GM23338 (cell line): ENCODE results near the gene FGD3. TPM values are rescaled to one million over a fixed set of nuclear protein-coding genes. Genes with fewer than 3 reads are reported as not detected.

Source experiments
- ATAC-seq: fragments of 200-7000 bp; cut with Tn5 transposase; 3 replicates; pipeline ENCODE4 v1.9.1; 2020
- DNase-seq: peaks from one replicate; pipeline ENCODE4 v3.0.0-alpha.2; 2015; ENCODE audit warnings: low spot score
- H2AFZ ChIP-seq: fragments of 200-600 bp; sonication (generic); 2 replicates; pipeline ENCODE4 v1.8.0; 2016; ENCODE audit warnings: antibody characterized with exemption, mild to moderate bottlenecking, moderate library complexity
- H3F3A ChIP-seq: fragments of 200-600 bp; sonication (generic); replicated peaks from 2 replicates; pipeline ENCODE4 v1.8.0; 2017; ENCODE audit warnings: antibody characterized with exemption, mixed run types, low read depth
- H3K27ac ChIP-seq: fragments of 200-600 bp; sonication (generic); 2 replicates; pipeline ENCODE4 v1.6.1; 2016; ENCODE audit warnings: low read depth
- H3K27me3 ChIP-seq: fragments of 200-600 bp; sonication (generic); 2 replicates; pipeline ENCODE4 v1.8.0; 2016; ENCODE audit warnings: mild to moderate bottlenecking, mixed run types, moderate library complexity; ENCODE audit not compliant: insufficient read depth
- H3K36me3 ChIP-seq: fragments of 200-600 bp; sonication (generic); 2 replicates; pipeline ENCODE4 v1.8.0; 2016; ENCODE audit warnings: mild to moderate bottlenecking; ENCODE audit not compliant: insufficient read depth
- H3K4me1 ChIP-seq: fragments of 200-600 bp; sonication (generic); 2 replicates; pipeline ENCODE4 v1.8.0; 2016; ENCODE audit warnings: mild to moderate bottlenecking, moderate library complexity; ENCODE audit not compliant: insufficient read depth
- H3K4me2 ChIP-seq: fragments of 200-600 bp; sonication (generic); 2 replicates; pipeline ENCODE4 v1.7.1; 2017; ENCODE audit warnings: mixed run types
- H3K4me3 ChIP-seq: fragments of 200-600 bp; sonication (generic); 2 replicates; pipeline ENCODE4 v1.6.1; 2016; ENCODE audit warnings: mixed run types
- H3K79me2 ChIP-seq: fragments of 200-600 bp; sonication (generic); replicated peaks from 2 replicates; pipeline ENCODE4 v1.8.0; 2017; ENCODE audit warnings: mild to moderate bottlenecking; ENCODE audit not compliant: insufficient read depth
- H3K9me2 ChIP-seq: fragments of 200-600 bp; sonication (generic); 2 replicates; pipeline ENCODE4 v1.8.0; 2017; ENCODE audit not compliant: insufficient read depth
- H4K20me1 ChIP-seq: fragments of 200-600 bp; sonication (generic); replicated peaks from 2 replicates; pipeline ENCODE4 v1.8.0; 2017; ENCODE audit warnings: mild to moderate bottlenecking; ENCODE audit not compliant: insufficient read depth
- H3K27ac Mint-ChIP-seq: 2 replicates; pipeline ENCODE4 v1.8.0; 2020; ENCODE audit warnings: inconsistent platforms, mild to moderate bottlenecking, moderate library complexity, mixed read lengths
- H3K27me3 Mint-ChIP-seq: 3 replicates; pipeline ENCODE4 v1.8.0; 2022; ENCODE audit warnings: low read depth, mild to moderate bottlenecking, moderate library complexity, mixed read lengths, inconsistent platforms; ENCODE audit not compliant: insufficient read depth, poor library complexity
- H3K36me3 Mint-ChIP-seq: 3 replicates; pipeline ENCODE4 v1.8.0; 2021; ENCODE audit warnings: low read depth, mild to moderate bottlenecking, inconsistent platforms, moderate library complexity, mixed read lengths
- H3K4me1 Mint-ChIP-seq: 3 replicates; pipeline ENCODE4 v1.8.0; 2020; ENCODE audit warnings: mild to moderate bottlenecking, inconsistent platforms, mixed read lengths
- H3K4me3 Mint-ChIP-seq: 3 replicates; pipeline ENCODE4 v1.8.0; 2021; ENCODE audit warnings: moderate library complexity, mild to moderate bottlenecking, inconsistent platforms, mixed read lengths
- H3K9me3 Mint-ChIP-seq: 3 replicates; pipeline ENCODE4 v1.8.0; 2020; ENCODE audit warnings: moderate library complexity, mild to moderate bottlenecking, inconsistent platforms, mixed read lengths
- CREB1 ChIP-seq: fragments of 250-450 bp; sonication (Bioruptor Pico); IDR thresholded peaks from 2 replicates; pipeline ENCODE4 v1.5.0; 2020; ENCODE audit warnings: low read depth, mild to moderate bottlenecking, moderate library complexity
- CTCF ChIP-seq, 2 experiments: fragments of 200-600 bp in 1 of 2; sonication (generic) in 1 of 2; conservative IDR thresholded peaks; 2 replicates each; pipeline versions ENCODE4 v1.5.1 to v1.6.1; 2016 to 2017; ENCODE audit warnings: antibody characterized with exemption in 2 of 2, low read depth in 2 of 2, mild to moderate bottlenecking in 2 of 2, moderate library complexity in 1 of 2
- ETS1 ChIP-seq: IDR thresholded peaks from 2 replicates; pipeline ENCODE4 v1.6.1; 2016; ENCODE audit warnings: antibody characterized with exemption
- EZH2 ChIP-seq: fragments of 200-600 bp; sonication (generic); IDR thresholded peaks from one replicate; pipeline ENCODE4 v1.8.0; 2017; ENCODE audit warnings: antibody characterized with exemption, mild to moderate bottlenecking, low read depth; ENCODE audit not compliant: unreplicated experiment
- EZH2phosphoT487 ChIP-seq: fragments of 200-600 bp; sonication (generic); IDR thresholded peaks from one replicate; pipeline ENCODE4 v1.8.1; 2018; ENCODE audit warnings: antibody characterized with exemption; ENCODE audit not compliant: unreplicated experiment
- JUNB ChIP-seq: IDR thresholded peaks from one replicate; pipeline ENCODE4 v1.6.1; 2016; ENCODE audit warnings: antibody characterized with exemption; ENCODE audit not compliant: unreplicated experiment
- POLR2AphosphoS5 ChIP-seq: IDR thresholded peaks from 2 replicates; pipeline ENCODE4 v1.6.1; 2016; ENCODE audit warnings: antibody characterized with exemption, low read depth
- REST ChIP-seq: IDR thresholded peaks from one replicate; pipeline ENCODE4 v1.6.1; 2018; ENCODE audit warnings: antibody characterized with exemption; ENCODE audit not compliant: unreplicated experiment
- STAT1 ChIP-seq: IDR thresholded peaks from one replicate; pipeline ENCODE4 v1.6.1; 2016; ENCODE audit warnings: antibody characterized with exemption; ENCODE audit not compliant: unreplicated experiment
- ZNF114 ChIP-seq: fragments of 250-450 bp; sonication (Bioruptor Pico); IDR thresholded peaks from 2 replicates; pipeline ENCODE4 v1.5.0; 2020; ENCODE audit warnings: mild to moderate bottlenecking, moderate library complexity
- ZNF331 ChIP-seq: fragments of 250-450 bp; sonication (Bioruptor Pico); IDR thresholded peaks from 2 replicates; pipeline ENCODE4 v1.5.0; 2020; ENCODE audit warnings: low read depth, mild to moderate bottlenecking, moderate library complexity
- polyA plus RNA-seq: library from polyadenylated mRNA; unstranded; fragments of >200 nt; fragmentation: Nextera tagmentation; extraction: Ambion mirVana; gene quantifications from 2 replicates; pipeline ENCODE4 v1.2.1, GENCODE V29; 2016
- total RNA-seq: library from RNA; depleted of rRNA; stranded (reverse); fragments of >200 nt; shearing (Covaris generic); gene quantifications from 2 replicates; pipeline ENCODE4 v1.2.3, GENCODE V29; 2014

Gene FGD3
- total and polyA plus RNA-seq, 2 experiments from 2014 or later: 0.95 to 1.7 TPM

GRCh38 chr9:93039456-93039855 is 92.1 kb downstream of the FGD3 start:
- Histone ChIP-seq H4K20me1 (no peaks in the 10 kb centered on the region), H3K27ac (no peak overlapping the region), H3K79me2 (no peaks in the 10 kb centered on the region), H3K9me2 (0 out of 2 replicates have a peak, but pooled peaks cover 4% of the 10 kb centered on the region), H3K4me1 (no peaks in the 10 kb centered on the region), H3K4me3 (no peak overlapping the region), H3K27me3 (no peaks in the 10 kb centered on the region), H3K36me3 (no peaks in the 10 kb centered on the region; the same call in 1 of the 2 replicates), H3F3A (no peaks in the 10 kb centered on the region), H2AFZ (no peak overlapping the region), H3K4me2 (no peak overlapping the region)
- Mint-ChIP-seq H3K9me3 (0 out of 3 replicates have a peak, but pooled peaks cover 6% of the 10 kb centered on the region), H3K4me3 (no peak overlapping the region), H3K27ac (no peak overlapping the region), H3K36me3 (no peaks in the 10 kb centered on the region), H3K4me1 (peaks cover 8% of the 10 kb centered on the region), H3K27me3 (peaks cover 6% of the 10 kb centered on the region)
- ATAC-seq: no peak
- DNase-seq: no peak
- TF ChIP-seq ZNF114 (CRISPR knock-in tag) (no peak), JUNB (no peak), REST (no peak)

- Mint-ChIP-seq H3K36me3 (peaks cover 1% of the 10 kb centered on the region; the same call in 1 of the 3 replicates), H3K9me3 (peaks cover 6% of the 10 kb centered on the region; the same call in 2 of the 3 replicates), H3K4me3 (no peak overlapping the region), H3K27me3 (peaks cover 6% of the 10 kb centered on the region), H3K27ac (no peak overlapping the region), H3K4me1 (peaks cover 8% of the 10 kb centered on the region)
- Histone ChIP-seq H2AFZ (0 out of 2 replicates have a peak overlapping the region, but pooled peaks have one; percentile 14), H3K79me2 (no peaks in the 10 kb centered on the region), H3K36me3 (no peaks in the 10 kb centered on the region; the same call in 1 of the 2 replicates), H4K20me1 (no peaks in the 10 kb centered on the region), H3K9me2 (0 out of 2 replicates have a peak, but pooled peaks cover 4% of the 10 kb centered on the region), H3K4me3 (no peak overlapping the region), H3K4me1 (no peaks in the 10 kb centered on the region), H3K4me2 (no peak overlapping the region), H3F3A (no peaks in the 10 kb centered on the region), H3K27me3 (no peaks in the 10 kb centered on the region), H3K27ac (no peak overlapping the region)
- no peak for ATAC-seq
- no peak for DNase-seq
- TF ChIP-seq POLR2AphosphoS5: no peak
- TF ChIP-seq JUNB: no peak
- TF ChIP-seq EZH2phosphoT487: no peak
- TF ChIP-seq ZNF114 (CRISPR knock-in tag): no peak
- no peak for TF ChIP-seq STAT1
- TF ChIP-seq CTCF (conservative IDR thresholded peaks at IDR 0.05; ENCODE audit: low read depth in 2 of 2): no peak
- no peak for TF ChIP-seq ZNF331
- no peak for TF ChIP-seq ETS1
- TF ChIP-seq CREB1 (CRISPR knock-in tag): no peak
- TF ChIP-seq EZH2: no peak
- TF ChIP-seq REST: no peak
Measured at GRCh38 chr9:93039976-93040375, 92.7 kb downstream of the FGD3 start.
